H9 (cell line): Measurements from ENCODE around the gene AMOTL1. TPM values are rescaled to one million over a fixed set of nuclear protein-coding genes. Genes with fewer than 3 reads are reported as not detected.

Experiments
- DNase-seq: peaks from one replicate; pipeline ENCODE4 v3.0.0-alpha.2; 2017
- H2AFZ ChIP-seq: one replicate; pipeline ENCODE4 v1.6.1; 2013; ENCODE audit warnings: mild to moderate bottlenecking, low read length, control low read depth, moderate library complexity
- H2AK5ac ChIP-seq: 2 replicates; pipeline ENCODE4 v1.6.1; 2013; ENCODE audit warnings: low read length, control low read depth, mixed read lengths; ENCODE audit not compliant: insufficient read length
- H2BK120ac ChIP-seq: one replicate; pipeline ENCODE4 v1.6.1; 2013; ENCODE audit warnings: low read depth, mild to moderate bottlenecking, low read length, control low read depth, inconsistent platforms; ENCODE audit not compliant: poor library complexity, severe bottlenecking
- H2BK12ac ChIP-seq: 2 replicates; pipeline ENCODE4 v1.6.1; 2013; ENCODE audit warnings: low read length, control low read depth, mixed read lengths, low read depth; ENCODE audit not compliant: insufficient read length
- H2BK15ac ChIP-seq: 2 replicates; pipeline ENCODE4 v1.6.1; 2013; ENCODE audit warnings: low read depth, low read length, control low read depth
- H2BK20ac ChIP-seq: one replicate; pipeline ENCODE4 v1.6.1; 2013; ENCODE audit warnings: low read depth, mild to moderate bottlenecking, low read length, control low read depth, inconsistent platforms; ENCODE audit not compliant: poor library complexity, severe bottlenecking
- H2BK5ac ChIP-seq: 2 replicates; pipeline ENCODE4 v1.6.1; 2013; ENCODE audit warnings: low read length, control low read depth, mixed read lengths; ENCODE audit not compliant: insufficient read length
- H3K14ac ChIP-seq: 2 replicates; pipeline ENCODE4 v1.6.1; 2013; ENCODE audit warnings: low read length, control low read depth; ENCODE audit not compliant: insufficient read depth
- H3K18ac ChIP-seq: 2 replicates; pipeline ENCODE4 v1.6.1; 2013; ENCODE audit warnings: low read depth, mild to moderate bottlenecking, mixed read lengths, low read length, control low read depth; ENCODE audit not compliant: insufficient read length
- H3K23ac ChIP-seq: 2 replicates; pipeline ENCODE4 v1.6.1; 2013; ENCODE audit warnings: low read length, control low read depth, mixed read lengths, low read depth; ENCODE audit not compliant: insufficient read length
- H3K23me2 ChIP-seq: 2 replicates; pipeline ENCODE4 v1.6.1; 2013; ENCODE audit warnings: low read depth, mild to moderate bottlenecking, mixed read lengths, low read length, control low read depth; ENCODE audit not compliant: insufficient read length, poor library complexity, severe bottlenecking
- H3K27ac ChIP-seq: 2 replicates; pipeline ENCODE4 v1.5.1; 2013; ENCODE audit warnings: low read length, control low read depth, mixed read lengths, low read depth; ENCODE audit not compliant: insufficient read length
- H3K27me3 ChIP-seq: 2 replicates; pipeline ENCODE4 v1.6.1; 2013; ENCODE audit warnings: low read length, control low read depth, inconsistent platforms; ENCODE audit not compliant: insufficient read depth
- H3K4ac ChIP-seq: 2 replicates; pipeline ENCODE4 v1.6.1; 2013; ENCODE audit warnings: low read depth, mild to moderate bottlenecking, control low read depth, inconsistent platforms, low read length, moderate library complexity
- H3K4me1 ChIP-seq: 2 replicates; pipeline ENCODE4 v1.6.1; 2013; ENCODE audit warnings: low read length, control low read depth, inconsistent platforms; ENCODE audit not compliant: insufficient read depth
- H3K4me2 ChIP-seq: 2 replicates; pipeline ENCODE4 v1.6.1; 2013; ENCODE audit warnings: low read length, control low read depth, mixed read lengths; ENCODE audit not compliant: insufficient read length, insufficient read depth
- H3K56ac ChIP-seq: 2 replicates; pipeline ENCODE4 v1.6.1; 2013; ENCODE audit warnings: low read depth, mild to moderate bottlenecking, mixed read lengths, low read length, control low read depth; ENCODE audit not compliant: insufficient read length
- H3K79me1 ChIP-seq: 2 replicates; pipeline ENCODE4 v1.6.1; 2013; ENCODE audit warnings: low read depth, mild to moderate bottlenecking, moderate library complexity, low read length, control low read depth, inconsistent platforms; ENCODE audit not compliant: insufficient read depth, poor library complexity, severe bottlenecking
- H3K79me2 ChIP-seq: 2 replicates; pipeline ENCODE4 v1.6.1; 2013; ENCODE audit warnings: low read length, control low read depth, inconsistent platforms; ENCODE audit not compliant: insufficient read depth
- H3K9ac ChIP-seq: 2 replicates; pipeline ENCODE4 v1.6.1; 2013; ENCODE audit warnings: low read length, control low read depth, mixed read lengths; ENCODE audit not compliant: insufficient read length; ENCODE audit errors: extremely low read depth
- H3K9me3 ChIP-seq: one replicate; pipeline ENCODE4 v1.6.1; 2013; ENCODE audit warnings: low read depth, low read length, inconsistent platforms; ENCODE audit not compliant: control insufficient read depth
- H3T11ph ChIP-seq: one replicate; pipeline ENCODE4 v1.6.1; 2013; ENCODE audit warnings: mild to moderate bottlenecking, low read length, control low read depth, inconsistent platforms
- H4K20me1 ChIP-seq: one replicate; pipeline ENCODE4 v1.6.1; 2013; ENCODE audit not compliant: control insufficient read depth, insufficient read length, insufficient read depth
- H4K5ac ChIP-seq: 2 replicates; pipeline ENCODE4 v1.6.1; 2013; ENCODE audit warnings: low read depth, mild to moderate bottlenecking, mixed read lengths, low read length, control low read depth; ENCODE audit not compliant: insufficient read length
- H4K8ac ChIP-seq: replicated peaks from 2 replicates; pipeline ENCODE4 v1.6.1; 2013; ENCODE audit warnings: low read length, control low read depth, mixed read lengths, low read depth; ENCODE audit not compliant: insufficient read length
- H4K91ac ChIP-seq: 2 replicates; pipeline ENCODE4 v1.6.1; 2013; ENCODE audit warnings: low read depth, mild to moderate bottlenecking, moderate library complexity, mixed read lengths, low read length, control low read depth; ENCODE audit not compliant: insufficient read length
- H3K27ac Mint-ChIP-seq, 3 experiments: 2 replicates in 2 of 3; 3 replicates in 1 of 3; pipeline ENCODE4 v1.8.0; 2020 to 2021; ENCODE audit warnings: mixed read lengths in 3 of 3, mild to moderate bottlenecking in 1 of 3, moderate library complexity in 1 of 3
- H3K27me3 Mint-ChIP-seq: 2 replicates; pipeline ENCODE4 v1.8.0; 2021; ENCODE audit warnings: low read depth, mild to moderate bottlenecking, moderate library complexity, mixed read lengths
- H3K36me3 Mint-ChIP-seq, 3 experiments: 2 replicates in 2 of 3; 3 replicates in 1 of 3; pipeline ENCODE4 v1.8.0; 2020 to 2021; ENCODE audit warnings: low read depth in 3 of 3, mixed read lengths in 3 of 3; ENCODE audit not compliant: insufficient read depth in 1 of 3
- H3K4me1 Mint-ChIP-seq, 2 experiments: 2 replicates each; pipeline ENCODE4 v1.8.0; 2020; ENCODE audit warnings: mixed read lengths in 2 of 2
- H3K4me3 Mint-ChIP-seq, 2 experiments: 2 replicates in 1 of 2; 3 replicates in 1 of 2; pipeline ENCODE4 v1.8.0; 2020 to 2021; ENCODE audit warnings: mild to moderate bottlenecking in 2 of 2, mixed read lengths in 2 of 2, moderate library complexity in 1 of 2
- H3K9me3 Mint-ChIP-seq, 2 experiments: 2 replicates in 1 of 2; 3 replicates in 1 of 2; pipeline ENCODE4 v1.8.0; 2020; ENCODE audit warnings: mild to moderate bottlenecking in 2 of 2, mixed read lengths in 2 of 2, moderate library complexity in 1 of 2
- total RNA-seq: library from RNA; stranded (reverse); gene quantifications from 2 replicates; pipeline ENCODE4 v1.2.1, GENCODE V29; 2021
- TF ChIP-seq, protein P1 (sequence below): fragments of 200-600 bp; sonication (generic); conservative IDR thresholded peaks from 3 replicates; pipeline ENCODE4 v1.8.0; 2021; ENCODE audit warnings: antibody characterized with exemption, mild to moderate bottlenecking

The AMOTL1 gene
- total RNA-seq, 1 experiment from 2014 or later = 18.5 TPM

- H2AFZ ChIP-seq = no peak overlapping the region
- H3K4ac ChIP-seq = no peak overlapping the region
- no peak overlapping the region for H3K27ac ChIP-seq
- H3K36me3 Mint-ChIP-seq = no peaks in the 10 kb centered on the region
- H3K56ac ChIP-seq = no peak overlapping the region
- no peak overlapping the region for H3K4me2 ChIP-seq
- no peak for DNase-seq
- H2BK15ac ChIP-seq = no peak overlapping the region
- no peak overlapping the region for H3K23ac ChIP-seq
- H3K4me3 Mint-ChIP-seq = no peak overlapping the region
- no peaks in the 10 kb centered on the region for H3K79me1 ChIP-seq
- no peak overlapping the region for H3T11ph ChIP-seq
- H4K8ac ChIP-seq = no peak overlapping the region
- H2BK120ac ChIP-seq = no peak overlapping the region
- H2AK5ac ChIP-seq = no peak overlapping the region
- no peaks in the 10 kb centered on the region for H3K9me3 Mint-ChIP-seq
- H3K14ac ChIP-seq = no peak overlapping the region
- no peaks in the 10 kb centered on the region for H3K4me1 ChIP-seq
- H4K5ac ChIP-seq = no peak overlapping the region
- H3K27me3 Mint-ChIP-seq = peaks cover 11% of the 10 kb centered on the region; the same call in 1 of the 2 replicates
- no peak overlapping the region for H2BK5ac ChIP-seq
- no peak overlapping the region for H2BK12ac ChIP-seq
- H3K9me3 ChIP-seq = no peaks in the 10 kb centered on the region
- H3K23me2 ChIP-seq = no peaks in the 10 kb centered on the region
- no peak overlapping the region for H4K91ac ChIP-seq
- peaks cover 5 to 10% of the 10 kb centered on the region in 2 experiments; a peak in 3 of 4 replicates for H3K4me1 Mint-ChIP-seq
- peaks cover 2% of the 10 kb centered on the region for H4K20me1 ChIP-seq
- no peak overlapping the region for H2BK20ac ChIP-seq
- no peak overlapping the region for H3K18ac ChIP-seq
- no peaks in the 10 kb centered on the region for H3K79me2 ChIP-seq
- TF ChIP-seq, protein P1, sequence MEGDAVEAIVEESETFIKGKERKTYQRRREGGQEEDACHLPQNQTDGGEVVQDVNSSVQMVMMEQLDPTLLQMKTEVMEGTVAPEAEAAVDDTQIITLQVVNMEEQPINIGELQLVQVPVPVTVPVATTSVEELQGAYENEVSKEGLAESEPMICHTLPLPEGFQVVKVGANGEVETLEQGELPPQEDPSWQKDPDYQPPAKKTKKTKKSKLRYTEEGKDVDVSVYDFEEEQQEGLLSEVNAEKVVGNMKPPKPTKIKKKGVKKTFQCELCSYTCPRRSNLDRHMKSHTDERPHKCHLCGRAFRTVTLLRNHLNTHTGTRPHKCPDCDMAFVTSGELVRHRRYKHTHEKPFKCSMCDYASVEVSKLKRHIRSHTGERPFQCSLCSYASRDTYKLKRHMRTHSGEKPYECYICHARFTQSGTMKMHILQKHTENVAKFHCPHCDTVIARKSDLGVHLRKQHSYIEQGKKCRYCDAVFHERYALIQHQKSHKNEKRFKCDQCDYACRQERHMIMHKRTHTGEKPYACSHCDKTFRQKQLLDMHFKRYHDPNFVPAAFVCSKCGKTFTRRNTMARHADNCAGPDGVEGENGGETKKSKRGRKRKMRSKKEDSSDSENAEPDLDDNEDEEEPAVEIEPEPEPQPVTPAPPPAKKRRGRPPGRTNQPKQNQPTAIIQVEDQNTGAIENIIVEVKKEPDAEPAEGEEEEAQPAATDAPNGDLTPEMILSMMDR = no peak
- no peak overlapping the region for H3K27ac Mint-ChIP-seq
- H3K9ac ChIP-seq = no peak overlapping the region
- H3K27me3 ChIP-seq = no peaks in the 10 kb centered on the region
Observed at GRCh38 chr11:94926271-94926625, 158.1 kb downstream of the AMOTL1 start.

Other genes starting within 250 kb of the AMOTL1 start
- gene FUT4, start 224.4 kb upstream of the AMOTL1 start, total RNA-seq = 5.3 and 5.4 TPM in 2 replicates
- gene PIWIL4, start 201.0 kb upstream of the AMOTL1 start, total RNA-seq = not detected in 2 replicates
- 76.9 and 89.2 TPM in 2 replicates for gene CWC15, start 205.2 kb downstream of the AMOTL1 start, total RNA-seq
- 1.4 and 1.9 TPM in 2 replicates for gene KDM4D, start 205.4 kb downstream of the AMOTL1 start, total RNA-seq